GF-D8 (cell line): ENCODE data around the gene MAGEA4.
"Not testable (repeated sequence)": the region's sequence is repeated elsewhere in the genome, so short reads cannot be mapped to it uniquely, and the experiment has no call there.

ENCODE experiments used
- DNase-seq: peaks from one replicate; lab custom pipeline; 2025; lab: John Stamatoyannopoulos, UW

MAGEA4 gene

GRCh38 chrX:151912780-151913179 is at the start of gene MAGEA4:
TSS of gene MAGEA4 (plus strand) at chrX:151912889. CDS start at chrX:151923665, 10,776 bp downstream.
- DNase-seq, result no peak

GRCh38 chrX:151870602-151871001 is 42.1 kb upstream of the MAGEA4 start:
- DNase-seq, result no peak

GRCh38 chrX:151871244-151871643 is 41.4 kb upstream of the MAGEA4 start:
- no peak for DNase-seq

GRCh38 chrX:151873096-151873495 is 39.6 kb upstream of the MAGEA4 start:
- DNase-seq, result no peak

GRCh38 chrX:151875270-151876026 is 37.2 kb upstream of the MAGEA4 start:
- no peak for DNase-seq

GRCh38 chrX:151878574-151878973 is 34.1 kb upstream of the MAGEA4 start:
- no peak for DNase-seq

- DNase-seq, result no peak
Observed at GRCh38 chrX:151879856-151880255, 32.8 kb upstream of the MAGEA4 start.

- DNase-seq, result no peak
Observed at GRCh38 chrX:151880895-151881294, 31.8 kb upstream of the MAGEA4 start.

GRCh38 chrX:151889421-151889820 is 23.3 kb upstream of the MAGEA4 start:
- DNase-seq, result no peak

GRCh38 chrX:151896734-151897474 is 15.8 kb upstream of the MAGEA4 start:
- DNase-seq, result no peak

- DNase-seq, result no peak
Observed at GRCh38 chrX:151899622-151900021, 13.1 kb upstream of the MAGEA4 start.

GRCh38 chrX:151901826-151902225 is 10.9 kb upstream of the MAGEA4 start:
- no peak for DNase-seq

- no peak for DNase-seq
Observed at GRCh38 chrX:151902813-151903591, 9.7 kb upstream of the MAGEA4 start.

GRCh38 chrX:151904989-151905388 is 7.7 kb upstream of the MAGEA4 start:
- DNase-seq, result no peak

- DNase-seq, result no peak
Observed at GRCh38 chrX:151912221-151912620, 468 bp upstream of the MAGEA4 start.

GRCh38 chrX:151918736-151919135 is 6.0 kb downstream of the MAGEA4 start:
- not testable (repeated sequence) for DNase-seq

- no peak for DNase-seq
Observed at GRCh38 chrX:151919610-151920009, 6.9 kb downstream of the MAGEA4 start.

GRCh38 chrX:151920101-151920500 is 7.4 kb downstream of the MAGEA4 start:
- no peak for DNase-seq

GRCh38 chrX:151920530-151920929 is 7.8 kb downstream of the MAGEA4 start:
- no peak for DNase-seq

- DNase-seq, result no peak
Observed at GRCh38 chrX:151921292-151921691, 8.6 kb downstream of the MAGEA4 start.

- DNase-seq, result no peak
Observed at GRCh38 chrX:151921866-151922265, 9.2 kb downstream of the MAGEA4 start.

GRCh38 chrX:151922692-151923091 is 10.0 kb downstream of the MAGEA4 start:
- DNase-seq, result no peak

- DNase-seq, result no peak
Observed at GRCh38 chrX:151923648-151924047, 11.0 kb downstream of the MAGEA4 start.
